ENCODE results near the gene INPP5A. TPM values are rescaled to one million over a fixed set of nuclear protein-coding genes. Genes with fewer than 3 reads are reported as not detected.
"Not testable (repeated sequence)": the region's sequence is repeated elsewhere in the genome, so short reads cannot be mapped to it uniquely, and the experiment has no call there.

The INPP5A gene
- total RNA-seq, 2 experiments from 2014 or later: 4.8 to 4.9 TPM

DNA sequence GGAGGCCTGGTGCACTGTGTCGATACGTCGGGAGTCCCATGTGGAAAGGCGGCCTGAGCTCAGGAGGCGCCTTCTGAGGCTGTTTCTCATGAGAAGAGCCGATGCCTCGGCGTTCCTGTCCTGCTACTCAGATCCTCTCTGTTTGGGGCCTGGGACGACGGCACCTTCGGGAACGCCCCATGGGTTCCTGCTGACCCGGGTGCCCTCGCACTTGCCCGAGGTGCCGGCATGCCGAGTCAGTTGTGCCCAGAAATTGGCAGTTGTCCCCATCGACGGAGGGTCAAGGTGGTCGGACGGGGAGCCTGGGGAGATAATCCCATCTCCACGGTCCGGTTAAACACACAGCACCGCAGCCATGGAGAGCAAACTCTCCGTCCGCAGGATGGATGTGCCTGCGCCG is 215.4 kb downstream of the INPP5A start:
- ChIA-PET CTCF (no interaction called here), POLR2A (no interaction called here)

- CTCF ChIA-PET: no interaction called here
- POLR2A ChIA-PET: no interaction called here
Measured at GRCh38 chr10:132753596-132753995, 216.0 kb downstream of the INPP5A start.

GRCh38 chr10:132754071-132754470 is 216.5 kb downstream of the INPP5A start:
- ChIA-PET POLR2A (no interaction called here), CTCF (no interaction called here)

DNA sequence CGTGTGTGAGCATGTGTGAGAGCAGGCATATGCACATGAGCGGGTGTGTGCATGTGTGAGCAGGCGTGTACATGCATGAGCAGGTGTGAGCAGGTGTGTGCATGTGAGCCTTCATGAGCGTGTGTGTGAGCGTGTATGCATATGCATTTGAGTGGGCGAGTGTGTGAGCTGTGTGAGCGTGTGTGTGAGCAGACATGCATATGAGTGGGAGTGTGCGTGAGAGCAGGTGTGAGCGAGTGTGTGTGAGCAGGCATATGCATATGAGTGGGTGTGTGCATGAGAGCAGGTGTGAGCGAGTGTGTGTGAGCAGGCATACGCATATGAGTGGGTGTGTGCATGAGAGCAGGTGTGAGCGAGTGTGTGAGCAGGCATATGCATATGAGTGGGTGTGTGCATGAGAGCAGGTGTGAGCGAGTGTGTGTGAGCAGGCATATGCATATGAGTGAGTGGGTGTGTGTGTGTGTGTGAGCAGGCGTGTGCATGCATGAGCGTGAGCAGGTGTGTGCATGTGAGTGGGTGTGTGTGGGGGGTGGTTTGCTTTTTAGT is 217.7 kb downstream of the INPP5A start:
- CTCF ChIA-PET: no interaction called here
- POLR2A ChIA-PET: no interaction called here

DNA sequence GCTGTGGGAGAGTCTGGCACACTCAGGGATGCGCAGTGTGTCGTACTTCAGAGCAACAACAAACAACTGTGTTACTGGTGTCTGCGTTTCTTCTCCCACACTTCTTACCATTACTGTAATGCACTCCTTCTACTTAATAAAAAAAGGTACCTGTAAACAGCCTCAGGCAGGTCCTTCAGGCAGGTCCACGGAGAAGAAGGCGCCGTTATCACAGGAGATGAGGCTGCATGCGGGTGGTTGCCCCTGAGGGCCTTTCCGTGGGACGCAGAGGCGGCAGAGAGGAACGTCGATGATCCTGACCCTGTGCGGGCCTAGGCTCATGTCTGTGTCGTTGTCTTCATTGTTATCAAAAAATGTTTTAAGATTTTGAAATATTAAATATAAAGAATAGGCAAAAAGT is 219.0 kb downstream of the INPP5A start:
- CTCF ChIA-PET: no interaction called here
- POLR2A ChIA-PET: no interaction called here

GRCh38 chr10:132757171-132757570 is 219.6 kb downstream of the INPP5A start:
- ChIA-PET CTCF (no interaction called here), POLR2A (no interaction called here)

- ChIA-PET CTCF (no interaction called here), POLR2A (no interaction called here)
Measured at GRCh38 chr10:132758865-132759264, 221.3 kb downstream of the INPP5A start.

DNA sequence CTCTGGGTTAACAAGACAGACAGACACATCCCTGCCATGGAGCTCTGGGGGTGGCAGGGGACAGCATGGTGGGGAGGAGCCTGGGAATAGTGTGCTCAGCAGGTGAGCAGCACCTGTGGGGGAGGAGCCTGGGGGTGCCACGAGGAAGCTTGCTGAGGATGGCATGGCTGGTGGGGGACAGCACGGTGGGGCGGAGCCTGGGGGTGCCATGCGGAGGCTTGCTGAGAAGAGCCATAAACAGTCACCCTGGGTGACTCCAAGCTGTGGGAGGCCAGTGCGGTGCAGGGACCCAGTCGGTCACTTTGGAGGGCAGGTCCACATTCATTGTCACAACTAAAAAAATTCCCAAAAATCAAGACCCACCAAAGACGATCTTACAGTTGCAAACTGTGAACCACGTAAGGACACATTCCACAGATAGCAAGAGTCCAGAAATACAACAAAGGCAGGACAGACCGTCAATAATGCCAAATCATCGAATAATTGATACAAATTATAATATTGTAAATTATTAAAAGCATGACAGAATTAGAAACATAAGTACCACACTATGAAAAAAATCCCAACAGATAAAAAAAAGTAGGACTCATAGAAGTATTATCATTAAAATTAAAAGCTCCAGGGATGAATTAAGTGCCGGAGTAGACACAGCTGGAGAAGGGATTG is 223.9 kb downstream of the INPP5A start:
- ChIA-PET CTCF (no interaction called here), POLR2A (no interaction called here)

GRCh38 chr10:132762267-132762666 is 224.7 kb downstream of the INPP5A start:
- ChIA-PET POLR2A (no interaction called here), CTCF (no interaction called here)

DNA sequence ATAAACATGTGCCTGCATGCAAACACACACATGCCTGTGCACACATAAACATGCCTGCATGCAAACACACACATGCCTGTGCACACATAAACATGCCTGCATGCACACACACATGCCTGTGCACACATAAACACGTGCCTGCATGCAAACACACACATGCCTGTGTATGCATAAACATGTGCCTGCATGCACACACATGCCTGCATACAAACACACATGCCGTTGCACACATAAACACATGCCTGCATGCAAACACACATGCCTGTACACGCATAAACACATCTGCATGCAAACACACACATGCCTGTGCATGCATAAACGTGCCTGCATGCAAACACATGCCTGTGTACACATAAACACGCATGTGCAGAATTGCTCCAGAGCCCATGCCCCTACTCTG is 226.0 kb downstream of the INPP5A start:
- ChIA-PET CTCF (no interaction called here), POLR2A (no interaction called here)

DNA sequence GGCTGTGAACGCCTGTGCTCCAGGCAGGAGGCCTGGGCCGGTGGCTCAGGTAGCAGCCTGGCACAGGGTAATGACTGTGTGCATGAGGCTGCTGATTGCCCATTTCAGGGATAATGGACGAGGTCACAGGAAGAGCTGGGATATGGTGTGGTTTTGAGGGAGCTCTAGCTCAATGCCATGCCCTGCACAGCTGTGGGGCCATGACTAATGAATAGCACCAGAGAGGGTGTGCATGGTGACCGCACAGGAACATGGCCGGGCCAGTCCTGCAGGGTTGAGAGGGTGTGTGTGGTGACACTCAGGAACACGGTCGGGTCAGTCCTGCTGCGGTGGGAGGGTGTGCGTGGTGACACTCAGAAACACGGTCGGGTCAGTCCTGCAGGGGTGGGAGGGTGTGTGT is 226.5 kb downstream of the INPP5A start:
- ChIA-PET POLR2A (no interaction called here), CTCF (no interaction called here)

GRCh38 chr10:132765435-132765834 is 227.8 kb downstream of the INPP5A start:
- CTCF ChIA-PET: no interaction called here
- POLR2A ChIA-PET: no interaction called here

- POLR2A ChIA-PET: no interaction called here
- CTCF ChIA-PET: no interaction called here
Measured at GRCh38 chr10:132766291-132766690, 228.7 kb downstream of the INPP5A start.

DNA sequence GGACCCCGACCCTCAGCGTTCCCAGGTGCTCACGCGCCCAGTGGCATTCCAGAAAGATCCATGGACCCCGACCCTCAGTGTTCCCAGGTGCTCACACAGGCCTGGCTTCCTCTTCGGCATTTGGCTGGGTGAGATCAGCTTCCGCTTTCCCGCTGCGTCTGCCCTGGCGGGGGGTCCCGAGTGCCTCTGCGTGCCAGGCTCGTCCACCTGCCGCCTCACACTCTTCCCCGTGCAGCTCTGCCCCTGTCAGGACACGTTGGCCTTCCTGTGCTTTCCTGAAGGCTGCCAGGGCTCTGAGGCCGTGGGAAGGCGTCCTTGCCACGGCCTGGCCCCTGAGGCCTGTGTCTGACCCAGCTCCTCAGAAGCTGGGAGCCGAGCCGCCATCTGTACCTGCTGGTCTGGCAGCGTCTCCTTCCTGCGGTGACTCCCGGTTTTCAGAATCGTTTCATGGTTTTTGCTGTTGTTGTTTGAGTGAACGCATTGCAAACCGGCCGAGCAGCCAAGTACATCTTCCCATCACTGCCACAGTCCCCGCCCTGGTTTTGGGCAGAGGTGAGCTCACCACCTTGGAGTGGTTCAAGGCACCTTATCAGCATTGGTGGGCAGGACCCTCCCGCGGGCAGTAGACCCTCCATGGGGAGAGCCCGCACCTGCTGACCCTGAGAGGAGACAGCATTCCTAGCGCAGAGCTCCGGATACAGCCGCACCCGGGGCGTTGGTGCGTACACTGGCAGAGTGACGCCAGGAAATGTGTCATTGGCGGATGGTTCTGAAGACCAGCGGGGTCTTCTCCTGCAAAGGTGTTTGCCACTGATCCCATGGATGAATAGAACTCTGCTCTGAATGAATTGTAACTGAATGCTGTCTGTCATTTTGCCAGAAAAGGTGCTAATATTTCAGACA is 231.0 kb downstream of the INPP5A start:
- CTCF ChIA-PET: no interaction called here
- POLR2A ChIA-PET: no interaction called here

DNA sequence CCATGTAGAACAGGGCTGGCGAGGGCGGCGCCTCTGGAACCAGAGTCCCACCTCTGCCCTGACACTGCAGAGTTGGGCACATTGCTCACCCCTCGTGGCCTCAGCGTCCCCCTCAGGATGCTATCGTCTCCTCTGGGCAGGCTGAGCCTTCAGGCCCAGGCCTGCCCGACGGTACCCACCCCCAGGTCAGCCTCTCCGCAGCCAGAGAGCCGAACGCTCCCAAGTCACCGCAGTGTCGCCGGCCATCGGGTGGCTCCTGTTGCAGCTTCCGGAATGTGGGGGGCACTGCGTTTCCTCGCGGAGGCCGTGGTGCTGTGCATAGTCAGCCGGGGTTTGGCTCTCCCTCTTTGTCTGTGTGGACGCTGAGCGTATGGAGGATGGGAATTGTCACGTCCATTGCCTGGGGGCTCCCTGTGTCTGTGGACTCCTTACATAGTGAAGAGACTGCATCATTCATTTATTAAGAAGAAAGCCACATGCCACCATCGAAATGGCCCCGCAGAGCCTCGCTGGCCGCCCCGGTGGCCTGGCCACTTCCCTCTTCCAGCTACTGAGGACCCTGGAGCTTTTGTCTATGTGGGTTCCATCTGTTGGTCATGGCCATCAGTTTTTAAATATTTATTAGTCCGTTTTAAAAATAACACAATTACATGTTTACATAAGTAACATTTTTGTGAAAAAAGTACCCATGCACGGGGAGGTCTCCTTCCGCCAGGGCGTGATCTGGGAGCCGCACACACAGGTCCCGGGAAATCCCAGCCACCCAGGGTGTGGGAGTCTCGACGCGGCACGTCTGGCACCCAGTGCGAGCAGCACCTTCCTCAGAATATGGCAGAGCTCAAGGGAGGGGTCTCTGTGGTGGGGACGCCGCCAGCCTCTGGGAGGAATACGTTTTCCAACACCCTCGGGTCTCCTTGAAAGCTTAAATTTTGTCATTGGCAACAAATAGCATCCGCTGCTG is 232.8 kb downstream of the INPP5A start:
- ChIA-PET POLR2A (no interaction called here), CTCF (no interaction called here)

DNA sequence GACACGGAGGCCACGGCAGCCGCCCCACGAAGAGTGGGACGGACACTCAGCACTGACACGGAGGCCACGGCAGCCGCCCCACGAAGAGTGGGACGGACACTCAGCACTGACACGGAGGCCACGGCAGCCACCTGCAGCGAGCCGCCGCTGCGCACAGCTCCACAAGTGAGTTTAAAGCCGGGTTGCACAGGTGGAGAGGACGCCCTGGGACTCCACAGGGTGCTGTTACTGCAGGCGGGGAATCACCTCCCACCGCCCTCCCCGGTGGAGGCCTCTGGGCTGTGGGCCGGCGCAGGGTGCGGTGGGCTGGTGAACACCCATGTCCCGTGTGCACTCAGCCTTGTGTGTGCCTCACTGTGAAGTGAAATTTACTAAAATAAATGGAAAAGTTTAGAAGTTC is 235.2 kb downstream of the INPP5A start:
- POLR2A ChIA-PET, CTCF ChIA-PET: not testable (repeated sequence)

DNA sequence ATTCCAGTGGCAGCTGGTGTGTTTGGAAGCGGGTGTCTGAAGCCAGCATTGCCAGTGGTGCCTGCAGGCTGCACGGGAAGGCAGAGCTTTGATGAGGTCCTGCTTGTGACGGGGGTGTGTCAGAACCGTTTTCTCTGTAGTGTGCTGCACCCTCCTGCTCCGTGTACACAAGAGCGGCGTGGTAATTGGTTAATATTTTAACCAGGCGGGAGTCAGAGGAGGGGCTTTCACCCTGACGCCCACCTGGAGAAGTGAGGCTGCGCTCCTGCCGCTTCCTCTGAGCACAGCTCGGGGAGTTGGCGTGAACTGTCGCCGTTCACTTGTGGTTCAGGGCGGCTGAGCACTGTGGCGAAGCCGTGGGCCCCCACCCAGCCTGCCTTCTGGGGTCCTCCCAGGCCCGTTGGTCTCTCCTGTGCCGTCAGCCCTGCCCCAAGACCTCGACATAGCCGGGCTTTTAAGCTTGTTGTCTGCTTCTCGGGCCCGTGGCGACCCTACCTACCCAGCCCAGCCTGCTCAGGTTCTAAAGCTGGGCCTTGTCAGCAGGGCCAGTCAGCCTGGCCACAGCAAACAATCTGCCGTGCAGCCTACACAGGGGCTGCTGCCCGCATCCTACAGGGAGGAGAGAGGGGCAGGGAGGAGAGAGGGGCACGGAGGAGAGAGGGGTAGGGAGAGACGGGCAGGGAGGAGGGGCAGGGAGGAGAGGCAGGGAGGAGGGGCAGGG is 236.8 kb downstream of the INPP5A start:
- CTCF ChIA-PET: no interaction called here
- POLR2A ChIA-PET: no interaction called here

- ChIA-PET CTCF (no interaction called here), POLR2A (no interaction called here)
Measured at GRCh38 chr10:132774902-132775863, 237.6 kb downstream of the INPP5A start.

GRCh38 chr10:132776186-132776585 is 238.6 kb downstream of the INPP5A start:
- ChIA-PET POLR2A (no interaction called here), CTCF (no interaction called here)

Data from activated CD8-positive, alpha-beta memory T cell treated with anti-CD3 and anti-CD28 coated beads for 36 hours (primary cell).